ENCODE measurements around the gene PAX5. TPM values are rescaled to one million over a fixed set of nuclear protein-coding genes. Genes with fewer than 3 reads are reported as not detected.
"Not testable (repeated sequence)": the region's sequence is repeated elsewhere in the genome, so short reads cannot be mapped to it uniquely, and the experiment has no call there.

Gene PAX5
- total RNA-seq, 2 experiments from 2014 or later = 62.5 to 141 TPM

DNA sequence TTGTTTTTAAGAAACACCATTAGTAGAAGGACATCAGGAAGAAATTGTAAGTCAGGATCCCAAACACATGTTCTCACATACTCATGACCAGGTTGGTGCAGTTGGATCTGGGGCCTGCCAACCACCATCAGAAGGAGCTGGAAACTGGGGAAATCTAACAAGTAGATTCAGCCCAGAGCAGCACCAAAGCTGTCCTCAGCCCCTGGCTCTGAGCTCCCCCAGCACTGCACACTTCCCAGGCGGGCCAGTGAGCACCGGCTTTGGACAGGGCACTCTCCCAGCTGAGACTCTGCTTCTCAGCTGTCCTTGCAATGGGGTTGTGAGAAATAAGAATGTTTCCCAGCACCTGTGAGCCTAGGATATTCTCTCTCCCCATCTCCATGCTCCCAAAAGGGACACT lies 162.5 kb downstream of the PAX5 start:
- POLR2A ChIA-PET = interaction anchor here (0.6 kb wide), 1 partner anchor 156 kb away, joined by 3 read pairs; no protein-coding TSS in a partner anchor
- Histone ChIP-seq H3K4me1 (ENCODE audit: insufficient read depth, low read length, poor library complexity, severe bottlenecking) (peaks cover 23% of the 10 kb centered on the region), H3K27ac (ENCODE audit: low read depth, low read length, poor library complexity, severe bottlenecking) (no peak overlapping the region), H3K9me3 (ENCODE audit: low read length) (no peaks in the 10 kb centered on the region), H3K79me2 (ENCODE audit: insufficient read depth, low read depth, low read length) (no peaks in the 10 kb centered on the region), H3K4me3 (ENCODE audit: low read depth, low read length, poor library complexity, severe bottlenecking) (no peak overlapping the region), H3K9me2 (ENCODE audit: insufficient read depth, low read length) (no peaks in the 10 kb centered on the region), H4K20me1 (ENCODE audit: insufficient read depth, low read length) (no peaks in the 10 kb centered on the region), H3K36me3 (ENCODE audit: insufficient read depth, low read length) (peaks cover 77% of the 10 kb centered on the region), H3K4me2 (ENCODE audit: low read length) (no peak overlapping the region), H2AFZ (ENCODE audit: low read length) (no peak overlapping the region)
- CTCF ChIA-PET (ENCODE audit: unreplicated experiment) = no interaction called here
- TF ChIP-seq, protein P1, sequence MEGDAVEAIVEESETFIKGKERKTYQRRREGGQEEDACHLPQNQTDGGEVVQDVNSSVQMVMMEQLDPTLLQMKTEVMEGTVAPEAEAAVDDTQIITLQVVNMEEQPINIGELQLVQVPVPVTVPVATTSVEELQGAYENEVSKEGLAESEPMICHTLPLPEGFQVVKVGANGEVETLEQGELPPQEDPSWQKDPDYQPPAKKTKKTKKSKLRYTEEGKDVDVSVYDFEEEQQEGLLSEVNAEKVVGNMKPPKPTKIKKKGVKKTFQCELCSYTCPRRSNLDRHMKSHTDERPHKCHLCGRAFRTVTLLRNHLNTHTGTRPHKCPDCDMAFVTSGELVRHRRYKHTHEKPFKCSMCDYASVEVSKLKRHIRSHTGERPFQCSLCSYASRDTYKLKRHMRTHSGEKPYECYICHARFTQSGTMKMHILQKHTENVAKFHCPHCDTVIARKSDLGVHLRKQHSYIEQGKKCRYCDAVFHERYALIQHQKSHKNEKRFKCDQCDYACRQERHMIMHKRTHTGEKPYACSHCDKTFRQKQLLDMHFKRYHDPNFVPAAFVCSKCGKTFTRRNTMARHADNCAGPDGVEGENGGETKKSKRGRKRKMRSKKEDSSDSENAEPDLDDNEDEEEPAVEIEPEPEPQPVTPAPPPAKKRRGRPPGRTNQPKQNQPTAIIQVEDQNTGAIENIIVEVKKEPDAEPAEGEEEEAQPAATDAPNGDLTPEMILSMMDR (conservative IDR thresholded peaks at IDR 0.05; ENCODE audit: low read length) = no peak
- no peak for TF ChIP-seq EZH2phosphoT487 (IDR thresholded peaks at IDR 0.05; ENCODE audit: borderline replicate concordance, low read depth, low read length)
- intact Hi-C loops (cut with micrococcal nuclease; ENCODE audit: unreplicated experiment) = loop anchor here (2.0 to 10.0 kb wide), 3 partner anchors 316 to 493 kb away; no protein-coding TSS in a partner anchor
- no peak for DNase-seq (ENCODE audit: low spot score)
- no TSS peak for BruUV-seq (replicated peaks)

DNA sequence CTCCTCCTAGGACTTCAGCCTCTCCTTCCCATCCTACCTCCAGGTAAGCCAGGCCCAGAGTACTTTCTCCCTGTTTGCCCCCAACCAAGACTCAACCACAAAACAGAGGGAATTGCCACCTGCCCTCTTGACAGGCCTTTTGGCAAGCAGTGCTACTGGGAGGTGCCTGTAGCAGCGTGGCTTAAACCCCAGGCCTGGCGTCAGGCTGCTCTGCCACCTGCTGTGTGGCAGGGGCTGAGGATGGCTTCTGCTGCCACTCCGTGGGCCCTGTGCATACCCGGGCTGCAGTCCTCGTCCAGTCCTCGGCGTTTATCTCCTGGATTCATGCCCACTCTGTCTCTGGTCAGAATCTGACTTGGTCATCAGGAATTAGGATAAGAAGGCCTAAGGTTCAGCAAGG lies 163.1 kb downstream of the PAX5 start:
- intact Hi-C loops (cut with micrococcal nuclease; ENCODE audit: unreplicated experiment) = loop anchor here (5.0 to 10.0 kb wide), 2 partner anchors 316 to 494 kb away; no protein-coding TSS in a partner anchor
- H3K9me2 ChIP-seq (ENCODE audit: insufficient read depth, low read length) = no peaks in the 10 kb centered on the region
- no peaks in the 10 kb centered on the region for H3K79me2 ChIP-seq (ENCODE audit: insufficient read depth, low read depth, low read length)
- H3K9me3 ChIP-seq (ENCODE audit: low read length) = no peaks in the 10 kb centered on the region
- H3K4me1 ChIP-seq (ENCODE audit: insufficient read depth, low read length, poor library complexity, severe bottlenecking) = peaks cover 23% of the 10 kb centered on the region
- ChIA-PET POLR2A (interaction anchor here (1.0 kb wide), 1 partner anchor 14 kb away, joined by 5 read pairs; no protein-coding TSS in a partner anchor), CTCF (ENCODE audit: unreplicated experiment) (no interaction called here)
- no peak overlapping the region for H2AFZ ChIP-seq (ENCODE audit: low read length)
- no peaks in the 10 kb centered on the region for H4K20me1 ChIP-seq (ENCODE audit: insufficient read depth, low read length)
- H3K4me2 ChIP-seq (ENCODE audit: low read length) = no peak overlapping the region
- no TSS peak for BruUV-seq (replicated peaks)
- peaks cover 77% of the 10 kb centered on the region for H3K36me3 ChIP-seq (ENCODE audit: insufficient read depth, low read length)
- no peak for TF ChIP-seq EZH2phosphoT487 (IDR thresholded peaks at IDR 0.05; ENCODE audit: borderline replicate concordance, low read depth, low read length)
- TF ChIP-seq, protein P1 (conservative IDR thresholded peaks at IDR 0.05; ENCODE audit: low read length) = no peak
- no peak overlapping the region for H3K4me3 ChIP-seq (ENCODE audit: low read depth, low read length, poor library complexity, severe bottlenecking)
- DNase-seq (ENCODE audit: low spot score) = no peak
- H3K27ac ChIP-seq (ENCODE audit: low read depth, low read length, poor library complexity, severe bottlenecking) = no peak overlapping the region

DNA sequence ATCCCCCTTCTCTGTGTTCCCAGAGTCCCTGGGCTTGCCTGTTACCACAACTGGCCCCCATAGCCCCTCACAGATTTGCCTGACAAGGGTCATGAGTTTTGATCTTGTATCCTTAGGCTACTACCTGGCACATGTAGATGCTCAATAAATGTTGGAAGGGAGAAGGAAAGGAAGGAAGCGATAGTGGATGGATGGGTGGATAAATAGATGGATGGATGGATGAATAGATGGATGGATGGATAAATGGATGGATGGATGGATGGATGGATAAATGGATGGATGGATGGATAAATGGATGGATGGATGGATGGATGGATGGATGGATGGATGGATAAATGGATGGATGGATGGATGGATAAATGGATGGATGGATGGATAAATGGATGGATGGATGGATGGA lies 164.5 kb downstream of the PAX5 start:
- TSS peak; percentile 22 for BruUV-seq (replicated peaks)
- Histone ChIP-seq H3K36me3 (ENCODE audit: insufficient read depth, low read length) (peaks cover 70% of the 10 kb centered on the region), H3K4me1 (ENCODE audit: insufficient read depth, low read length, poor library complexity, severe bottlenecking) (peaks cover 29% of the 10 kb centered on the region)
- H3K4me3 ChIP-seq (ENCODE audit: low read depth, low read length, poor library complexity, severe bottlenecking); H4K20me1 ChIP-seq (ENCODE audit: insufficient read depth, low read length); H3K4me2 ChIP-seq (ENCODE audit: low read length); H2AFZ ChIP-seq (ENCODE audit: low read length); H3K9me3 ChIP-seq (ENCODE audit: low read length); DNase-seq (ENCODE audit: low spot score); H3K27ac ChIP-seq (ENCODE audit: low read depth, low read length, poor library complexity, severe bottlenecking); CTCF ChIA-PET (ENCODE audit: unreplicated experiment); H3K79me2 ChIP-seq (ENCODE audit: insufficient read depth, low read depth, low read length); H3K9me2 ChIP-seq (ENCODE audit: insufficient read depth, low read length): not testable (repeated sequence)
- POLR2A ChIA-PET = interaction anchor here (0.5 to 1.0 kb wide), 2 partner anchors 15 to 431 kb away, joined by 3 to 5 read pairs; no protein-coding TSS in a partner anchor
- intact Hi-C loops (cut with micrococcal nuclease; ENCODE audit: unreplicated experiment) = loop anchor here (5.0 to 10.0 kb wide), 2 partner anchors 318 to 495 kb away; no protein-coding TSS in a partner anchor
